D721Med (cell line): ENCODE data around the gene GPX3.

Experiments used
- DNase-seq: peaks from one replicate; pipeline ENCODE4 v3.0.0; 2011; ENCODE audit warnings: low spot score; ENCODE audit not compliant: insufficient read length
- FAIRE-seq: peaks from 2 replicates; lab custom pipeline; 2011; peaks lifted over from hg19 to GRCh38; lab: Jason Lieb, UNC
- CTCF ChIP-seq: IDR thresholded peaks from 2 replicates; pipeline ENCODE4 v1.5.1; 2012; ENCODE audit warnings: mild to moderate bottlenecking, control low read depth; ENCODE audit not compliant: insufficient read depth; ENCODE audit errors: missing control alignments

GPX3 gene

GRCh38 chr5:151056379-151057325 lies 36.3 kb downstream of the GPX3 start:
- FAIRE-seq: no peak
- no peak for DNase-seq
- TF ChIP-seq CTCF: no peak

- no peak for FAIRE-seq
- TF ChIP-seq CTCF: no peak
- DNase-seq: no peak
Measured at GRCh38 chr5:151058301-151058700, 37.9 kb downstream of the GPX3 start.

GRCh38 chr5:151058891-151059489 lies 38.6 kb downstream of the GPX3 start:
- DNase-seq (no peak), FAIRE-seq (no peak)
- no peak for TF ChIP-seq CTCF

- FAIRE-seq (no peak), DNase-seq (no peak)
- no peak for TF ChIP-seq CTCF
Measured at GRCh38 chr5:151060742-151061141, 40.4 kb downstream of the GPX3 start.

- no peak for TF ChIP-seq CTCF
- no peak for FAIRE-seq
- no peak for DNase-seq
Measured at GRCh38 chr5:151062405-151063141, 42.2 kb downstream of the GPX3 start.

GRCh38 chr5:151063142-151063989 lies 43.0 kb downstream of the GPX3 start:
- TF ChIP-seq CTCF: no peak
- DNase-seq (no peak), FAIRE-seq (no peak)
